ENCODE data around the gene EPHB1.
"Not testable (repeated sequence)": the region's sequence is repeated elsewhere in the genome, so short reads cannot be mapped to it uniquely, and the experiment has no call there.

EPHB1 gene

GRCh38 chr3:134788283-134788682, 6.8 kb upstream of the EPHB1 start:
- DNase-seq, result not testable (repeated sequence)

DNA sequence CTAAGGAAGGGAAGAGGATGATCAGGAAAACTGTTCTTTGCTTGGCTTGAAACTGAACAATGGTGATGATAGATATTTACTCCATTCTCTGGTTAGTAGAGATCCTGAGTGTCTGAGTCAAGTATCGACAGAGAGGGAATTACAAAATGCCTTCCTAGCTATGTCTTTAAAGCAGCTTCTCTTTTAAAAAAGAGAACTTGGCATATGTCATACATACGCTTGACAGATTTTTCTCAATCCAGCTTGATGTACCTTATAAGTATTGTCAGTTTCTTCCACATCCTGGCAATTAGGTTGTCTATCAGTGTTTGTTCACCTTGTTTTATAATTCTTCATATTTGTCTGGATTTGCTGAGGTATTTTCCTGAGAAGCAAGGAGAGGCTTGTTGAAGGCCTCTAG, 5.0 kb upstream of the EPHB1 start:
- DNase-seq, result no peak

GRCh38 chr3:134791992-134792391, 3.1 kb upstream of the EPHB1 start:
- no peak for DNase-seq

GRCh38 chr3:134792700-134793099, 2.4 kb upstream of the EPHB1 start:
- no peak for DNase-seq

GRCh38 chr3:134793562-134793961, 1.5 kb upstream of the EPHB1 start:
- DNase-seq, result no peak

- no peak for DNase-seq
These were observed 737 bp upstream of the EPHB1 start for GRCh38 chr3:134794323-134794722.

- DNase-seq, result no peak
These were observed 753 bp downstream of the EPHB1 start for GRCh38 chr3:134795746-134796280.

DNA sequence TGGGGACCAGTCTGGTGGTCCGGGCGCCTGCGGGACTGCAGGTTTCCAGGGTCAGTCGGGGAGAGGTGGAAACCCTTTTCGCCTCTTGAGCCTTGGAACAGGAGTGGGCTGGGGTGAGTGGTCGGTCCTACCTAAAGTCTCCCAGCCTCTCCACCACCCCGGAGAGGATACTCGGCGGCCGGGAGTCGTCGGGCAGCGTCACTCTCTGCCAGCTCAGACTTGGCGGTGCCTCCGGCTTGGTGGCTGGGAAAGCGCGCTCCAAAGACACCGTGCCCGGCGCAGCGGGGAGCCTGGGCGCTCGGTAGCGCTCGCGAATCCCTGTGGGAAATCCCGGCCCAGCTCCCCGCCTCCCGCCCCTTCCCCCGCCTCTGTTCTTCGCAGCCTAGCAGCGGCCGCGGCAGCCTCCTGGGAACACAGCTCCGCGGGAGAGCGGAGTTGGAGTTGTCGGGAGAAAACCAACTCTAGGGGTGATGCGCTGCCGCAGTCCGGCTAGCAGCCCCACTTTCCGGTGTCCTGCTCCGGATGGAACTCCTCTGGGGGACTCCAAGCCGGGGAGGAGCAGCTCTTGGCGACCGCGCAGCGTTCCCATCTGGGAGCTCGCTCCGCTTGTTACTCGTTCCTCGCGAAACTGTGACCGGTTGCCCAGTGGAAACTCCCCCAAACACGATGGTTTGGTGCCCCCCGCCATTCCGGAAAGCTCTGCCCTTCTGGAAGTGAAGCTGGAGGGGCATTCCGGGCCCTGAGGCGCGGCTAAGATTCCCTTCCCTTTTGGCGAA, 1.4 kb downstream of the EPHB1 start:
- DNase-seq, result no peak

DNA sequence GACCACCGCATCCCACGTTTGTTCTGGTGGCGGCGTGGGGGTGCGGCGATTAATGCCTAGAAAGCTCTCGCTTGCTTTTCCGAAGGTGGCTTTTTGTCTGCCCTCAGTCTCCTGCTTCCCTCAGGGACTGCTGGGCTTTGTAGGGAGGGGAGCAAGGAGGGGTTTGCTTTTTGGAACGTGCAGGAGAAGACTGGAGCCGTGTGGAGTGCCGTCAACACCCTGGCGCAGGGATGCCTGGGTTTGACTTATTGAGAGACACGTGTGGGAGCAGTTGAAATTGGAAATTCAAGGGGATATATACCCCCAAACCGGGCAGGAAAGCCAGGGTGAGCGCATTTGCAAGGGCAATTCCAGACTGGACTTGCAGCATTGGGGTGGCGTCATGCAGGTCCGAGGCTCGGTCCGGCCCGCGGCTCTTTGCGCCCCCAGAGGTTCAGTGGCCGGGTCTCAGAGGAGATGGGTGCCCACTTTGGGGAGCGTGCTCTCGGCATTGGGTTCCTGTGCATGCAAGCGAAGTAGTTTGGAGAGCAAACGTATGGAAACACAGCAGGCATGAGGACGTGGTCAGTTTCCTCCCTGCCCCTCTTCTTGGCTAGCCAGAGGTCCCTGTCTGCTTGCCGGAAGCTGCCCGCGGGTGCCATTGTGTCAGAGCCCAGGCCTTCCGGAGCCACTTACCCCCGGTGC, 2.1 kb downstream of the EPHB1 start:
- no peak for DNase-seq

DNA sequence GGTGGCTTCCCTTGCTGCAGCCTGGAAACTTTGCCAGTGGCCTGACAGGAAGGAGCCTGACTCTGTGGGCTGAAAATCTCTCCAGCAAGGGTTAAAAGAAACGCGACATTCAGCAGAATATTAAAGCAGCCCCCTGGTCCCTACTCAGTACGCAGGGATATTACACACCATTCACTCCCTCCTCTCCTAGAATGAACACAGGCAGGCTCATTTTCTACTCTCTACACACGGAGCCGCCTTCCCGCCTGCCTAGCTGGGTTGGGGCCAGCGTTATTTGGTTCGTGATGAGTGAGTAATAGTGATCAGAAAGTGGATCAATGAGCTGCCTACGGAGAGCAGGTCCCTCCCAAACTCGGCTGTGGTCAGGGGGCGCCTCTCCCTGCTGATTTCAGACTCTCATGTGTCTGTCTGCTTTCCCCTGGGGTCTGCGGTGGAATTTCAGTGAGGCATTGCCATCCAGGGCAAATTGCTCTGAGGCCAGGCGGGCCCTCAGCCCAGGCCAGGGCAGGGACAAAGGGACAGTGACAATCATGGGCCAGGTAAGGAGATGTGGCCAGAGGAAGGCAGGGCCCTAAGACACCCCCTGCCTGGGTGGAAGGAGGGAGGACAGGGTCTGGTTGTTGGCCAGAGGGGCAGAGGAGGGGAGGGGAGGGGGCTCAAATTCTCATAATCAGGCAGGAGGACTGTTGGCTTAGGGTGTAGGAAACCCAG, 2.8 kb downstream of the EPHB1 start:
- DNase-seq, result no peak

- no peak for DNase-seq
These were observed 3.7 kb downstream of the EPHB1 start for GRCh38 chr3:134798681-134799311.

DNA sequence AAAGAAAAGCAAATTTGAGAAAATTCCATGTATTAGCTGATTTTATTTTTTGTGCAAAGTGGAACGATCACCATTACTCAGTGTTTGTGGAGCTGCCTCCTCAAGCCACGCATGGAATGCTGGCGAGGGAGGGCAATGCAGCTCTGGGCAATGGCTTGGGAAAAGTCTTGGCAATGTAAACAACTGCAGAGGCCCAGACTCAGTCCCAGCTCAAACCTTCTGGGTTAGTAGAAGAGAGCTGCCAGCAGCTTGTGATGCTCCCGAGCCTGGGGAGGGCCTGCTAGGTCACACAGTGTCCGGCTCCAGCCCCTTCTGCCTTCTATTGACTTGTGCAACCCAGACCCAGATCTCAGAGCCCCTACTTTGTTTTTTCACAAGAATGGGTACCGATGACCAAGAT, 4.3 kb downstream of the EPHB1 start:
- no peak for DNase-seq

DNA sequence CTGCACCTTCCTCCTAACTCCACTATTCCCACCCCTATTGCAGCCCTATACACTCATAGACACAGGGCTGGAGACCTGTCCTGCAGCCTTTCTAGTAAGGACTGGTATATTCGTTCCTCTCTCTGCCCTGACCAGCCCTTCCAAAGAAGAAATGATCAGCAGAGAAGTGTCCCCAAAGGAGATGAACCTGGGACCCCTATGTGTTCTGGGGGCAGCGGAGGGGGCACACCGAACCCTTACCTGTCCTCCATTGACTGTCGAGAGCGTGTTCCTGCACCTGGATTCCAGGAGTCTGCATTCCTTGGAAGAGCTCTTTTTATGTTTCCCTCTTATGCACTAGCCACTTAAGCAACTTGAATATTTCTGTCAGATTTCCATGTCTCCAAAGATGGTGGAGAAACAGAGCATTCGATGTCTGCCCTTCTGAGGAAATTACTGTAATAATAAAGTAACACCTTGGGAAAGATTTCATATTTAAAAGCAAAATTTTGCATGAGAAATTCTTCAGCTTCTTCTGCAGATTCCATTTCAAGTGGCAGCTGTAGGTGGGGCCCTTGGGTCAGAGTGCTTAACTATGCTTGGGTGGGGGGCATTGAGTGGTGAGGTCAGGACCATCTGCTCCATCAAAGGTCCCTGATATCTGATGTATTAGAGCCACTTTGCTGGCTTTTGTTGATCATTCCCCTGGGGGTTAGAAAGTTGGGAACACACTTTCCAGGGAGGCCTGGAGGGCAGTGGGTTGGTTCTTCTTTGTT, 6.3 kb downstream of the EPHB1 start:
- DNase-seq, result no peak

- DNase-seq, result no peak
These were observed 7.5 kb downstream of the EPHB1 start for GRCh38 chr3:134802428-134803050.

GRCh38 chr3:134803051-134803505, 8.0 kb downstream of the EPHB1 start:
- DNase-seq, result peak; percentile 86

DNA sequence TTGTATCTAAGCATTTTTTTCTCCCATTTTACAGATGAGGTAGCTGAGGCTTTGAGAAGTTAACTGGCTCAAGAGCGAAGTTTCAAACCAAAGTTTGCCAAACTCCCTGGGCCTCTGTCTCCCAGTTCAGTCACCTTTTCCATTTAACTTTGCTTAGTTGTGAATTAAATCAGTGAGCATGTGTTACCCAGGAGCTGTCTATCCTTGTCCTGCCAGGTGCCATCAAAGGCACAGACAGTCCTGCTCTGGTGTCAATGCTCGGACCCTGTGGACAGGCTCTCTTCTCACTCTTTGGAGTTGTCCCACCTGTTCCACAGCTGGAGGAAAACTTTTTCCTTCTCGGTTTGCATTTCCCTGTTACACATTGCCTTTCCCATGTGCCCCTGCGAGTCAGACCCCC, 8.6 kb downstream of the EPHB1 start:
- DNase-seq, result no peak

DNA sequence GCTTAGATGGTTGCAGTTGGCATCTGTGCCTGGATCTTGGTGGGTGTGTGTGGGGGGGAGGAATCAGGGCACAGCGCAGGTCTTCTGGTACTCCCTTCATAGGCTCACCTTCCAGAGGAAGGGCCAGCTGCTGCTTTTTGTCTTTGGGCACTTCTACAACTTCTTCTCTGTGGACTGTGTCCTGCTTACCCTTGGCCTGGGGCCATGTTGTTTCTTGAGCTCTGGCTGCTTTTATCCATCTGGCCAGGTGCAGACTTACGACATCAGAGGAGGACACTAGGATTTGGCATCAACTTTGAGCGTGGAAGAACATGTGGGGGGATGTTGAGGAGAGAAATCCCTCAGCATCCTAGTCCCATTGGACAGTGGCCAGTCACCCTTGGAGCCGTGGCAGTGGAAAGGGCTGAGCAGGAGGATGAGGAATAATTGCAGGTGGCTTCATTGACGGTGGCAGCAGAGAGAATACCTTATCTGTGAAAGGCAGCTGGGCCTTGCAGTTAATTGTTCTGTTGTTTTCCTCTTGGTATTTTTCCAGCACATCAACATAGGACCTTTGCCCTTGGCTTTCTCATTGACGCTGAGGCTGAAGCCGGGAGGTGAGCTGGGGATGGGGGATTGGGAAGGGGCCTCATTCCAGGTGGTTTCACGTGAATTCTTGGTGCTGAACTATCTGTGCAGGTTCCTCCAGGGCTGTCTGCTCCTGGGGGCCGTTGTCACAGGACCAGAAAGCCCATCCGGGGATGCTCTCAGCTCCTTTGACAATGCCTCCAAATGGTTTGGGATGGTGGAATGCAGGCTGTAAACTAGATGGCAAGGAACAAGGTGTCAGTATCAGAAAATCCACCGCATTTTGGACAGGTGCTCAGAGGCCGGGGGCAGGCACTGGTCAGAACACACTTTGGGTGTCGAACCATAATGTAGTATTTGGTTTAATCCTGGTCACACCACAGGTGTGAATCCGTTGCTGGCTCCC, 9.7 kb downstream of the EPHB1 start:
- DNase-seq, result no peak

DNA sequence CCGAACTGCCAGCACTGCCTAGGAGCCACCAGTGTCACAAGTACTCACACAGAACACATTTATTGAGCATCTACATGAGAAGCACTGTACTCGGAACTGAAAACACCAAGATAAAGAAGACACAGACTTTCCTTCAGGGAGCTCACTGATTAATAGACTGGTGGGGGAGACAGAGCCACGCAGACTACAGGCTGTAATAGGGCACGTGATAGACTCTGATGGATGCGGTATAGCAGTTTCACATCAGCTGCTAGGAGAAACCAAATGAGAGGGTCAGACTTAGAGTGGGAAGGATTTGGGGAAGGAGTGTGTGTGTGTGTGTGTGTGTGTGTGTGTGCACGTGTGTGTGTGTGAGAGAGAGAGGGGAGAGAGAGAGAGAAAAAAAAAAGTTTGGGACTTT, 12.1 kb downstream of the EPHB1 start:
- DNase-seq, result no peak

GRCh38 chr3:134808835-134809234, 13.8 kb downstream of the EPHB1 start:
- no peak for DNase-seq

DNA sequence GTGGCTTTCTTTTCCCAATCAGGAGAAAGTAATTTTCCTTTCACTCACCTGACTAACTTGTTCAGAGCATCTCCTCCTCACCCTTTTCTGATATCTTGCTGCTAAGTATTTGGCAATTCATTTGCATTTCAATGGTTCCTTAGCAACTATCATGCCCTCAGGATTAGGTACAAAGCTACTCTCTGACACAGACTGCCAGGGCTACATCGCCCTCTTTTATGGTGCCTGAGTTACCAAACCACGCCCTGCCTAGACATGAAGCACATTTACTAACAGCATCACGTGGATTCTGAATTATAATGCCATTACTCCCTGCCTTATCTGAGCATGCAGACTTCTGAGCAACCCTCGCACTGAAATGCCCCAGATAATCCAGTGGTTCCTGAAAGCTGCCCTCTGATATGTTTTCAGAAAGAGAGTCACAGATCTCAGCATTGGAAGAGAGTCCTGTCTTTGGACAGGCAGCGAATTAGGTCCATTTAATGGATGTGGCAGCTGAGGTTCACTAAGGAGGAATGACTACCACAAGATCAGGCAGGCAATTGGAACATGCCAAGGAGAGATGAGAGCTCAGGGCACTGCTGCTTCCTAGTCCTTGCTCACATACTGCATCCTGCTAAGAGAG, 14.5 kb downstream of the EPHB1 start:
- DNase-seq, result no peak

Data from activated CD4-positive, alpha-beta T cell treated with anti-CD3 and anti-CD28 coated beads, Interleukin-2, amount 50 U/mL, for 16 hours (primary cell).